ENCODE data around the gene BPIFB4.

DNA sequence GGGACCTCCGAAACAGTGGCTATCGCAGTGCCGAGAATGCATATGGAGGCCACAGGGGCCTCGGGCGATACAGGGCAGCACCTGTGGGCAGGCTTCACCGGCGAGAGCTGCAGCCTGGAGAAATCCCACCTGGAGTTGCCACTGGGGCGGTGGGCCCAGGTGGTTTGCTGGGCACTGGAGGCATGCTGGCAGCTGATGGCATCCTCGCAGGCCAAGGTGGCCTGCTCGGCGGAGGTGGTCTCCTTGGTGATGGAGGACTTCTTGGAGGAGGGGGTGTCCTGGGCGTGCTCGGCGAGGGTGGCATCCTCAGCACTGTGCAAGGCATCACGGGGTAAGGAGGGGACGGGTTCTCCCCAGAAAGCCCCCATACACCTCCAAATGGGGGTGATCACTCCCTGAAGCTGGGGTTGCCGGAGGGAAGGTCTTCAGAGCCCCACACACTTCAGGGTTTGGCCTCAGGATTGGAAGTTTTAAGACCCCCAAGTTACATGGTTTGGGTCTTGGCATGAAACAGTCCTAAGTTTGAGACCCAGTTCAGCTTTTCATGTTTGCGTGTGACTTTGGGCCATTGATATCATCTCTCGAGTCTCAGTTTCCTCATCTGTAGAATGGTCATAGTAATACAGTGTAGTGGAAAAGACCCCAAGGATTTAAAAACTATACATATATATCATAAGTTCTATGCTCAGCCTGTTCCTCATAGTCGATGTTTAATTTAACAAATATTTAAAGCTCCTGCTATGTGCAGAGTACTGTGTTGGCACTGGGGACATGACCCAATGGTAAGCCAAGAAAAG, 4.3 kb downstream of the BPIFB4 start:
- TF ChIP-seq, protein P1, sequence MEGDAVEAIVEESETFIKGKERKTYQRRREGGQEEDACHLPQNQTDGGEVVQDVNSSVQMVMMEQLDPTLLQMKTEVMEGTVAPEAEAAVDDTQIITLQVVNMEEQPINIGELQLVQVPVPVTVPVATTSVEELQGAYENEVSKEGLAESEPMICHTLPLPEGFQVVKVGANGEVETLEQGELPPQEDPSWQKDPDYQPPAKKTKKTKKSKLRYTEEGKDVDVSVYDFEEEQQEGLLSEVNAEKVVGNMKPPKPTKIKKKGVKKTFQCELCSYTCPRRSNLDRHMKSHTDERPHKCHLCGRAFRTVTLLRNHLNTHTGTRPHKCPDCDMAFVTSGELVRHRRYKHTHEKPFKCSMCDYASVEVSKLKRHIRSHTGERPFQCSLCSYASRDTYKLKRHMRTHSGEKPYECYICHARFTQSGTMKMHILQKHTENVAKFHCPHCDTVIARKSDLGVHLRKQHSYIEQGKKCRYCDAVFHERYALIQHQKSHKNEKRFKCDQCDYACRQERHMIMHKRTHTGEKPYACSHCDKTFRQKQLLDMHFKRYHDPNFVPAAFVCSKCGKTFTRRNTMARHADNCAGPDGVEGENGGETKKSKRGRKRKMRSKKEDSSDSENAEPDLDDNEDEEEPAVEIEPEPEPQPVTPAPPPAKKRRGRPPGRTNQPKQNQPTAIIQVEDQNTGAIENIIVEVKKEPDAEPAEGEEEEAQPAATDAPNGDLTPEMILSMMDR (IDR thresholded peaks at IDR 0.05; ENCODE audit: insufficient read depth, low read depth, low read length): no peak
- TF ChIP-seq EZH2 (IDR thresholded peaks at IDR 0.05; ENCODE audit: insufficient read depth, low read length): no peak
